ENCODE measurements around the gene PAK4.

DNA sequence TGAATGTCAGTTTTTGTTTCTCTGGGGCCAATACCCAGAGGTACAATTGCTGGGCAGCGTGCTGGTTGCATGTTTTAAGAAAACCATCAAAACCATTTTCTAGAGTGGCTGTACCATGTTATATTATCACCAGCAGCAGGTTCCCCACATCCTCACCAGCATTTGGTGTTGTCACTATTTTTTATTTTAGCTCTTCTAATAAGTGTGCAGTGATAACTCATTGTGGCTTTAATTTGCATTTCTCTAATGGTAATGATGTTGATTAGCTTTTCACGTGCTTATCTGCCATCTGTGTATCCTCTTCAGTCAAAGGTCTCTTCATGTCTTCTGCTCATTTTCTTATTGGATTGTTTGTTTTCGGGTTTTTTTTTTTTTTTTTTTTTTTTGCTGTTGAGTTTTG is 21.9 kb downstream of the PAK4 start:
- no peak for TF ChIP-seq POLR2A (IDR thresholded peaks at IDR 0.05; ENCODE audit: low read length)
- no peak for TF ChIP-seq GATA1 (IDR thresholded peaks at IDR 0.05; ENCODE audit: low read depth, low read length)
